Inferior parietal cortex (tissue), 1 donor: ENCODE data around the gene RARB.

ENCODE experiments used
- DNase-seq: peaks from one replicate; pipeline ENCODE4 v3.0.0-alpha.2; 2016; ENCODE audit errors: extremely low spot score

The RARB gene

GRCh38 chr3:25423780-25424588 lies 4.1 kb upstream of the RARB start:
- no peak for DNase-seq

GRCh38 chr3:25424614-25425013 lies 3.4 kb upstream of the RARB start:
- no peak for DNase-seq

- no peak for DNase-seq
These were observed 1.7 kb upstream of the RARB start for GRCh38 chr3:25426408-25426807.

GRCh38 chr3:25427155-25427554 lies 908 bp upstream of the RARB start:
- no peak for DNase-seq

GRCh38 chr3:25427563-25427941 lies 511 bp upstream of the RARB start:
- no peak for DNase-seq

- no peak for DNase-seq
These were observed 799 bp downstream of the RARB start for GRCh38 chr3:25428789-25429335.

GRCh38 chr3:25429361-25430286 lies 1.6 kb downstream of the RARB start:
- no peak for DNase-seq

GRCh38 chr3:25430287-25430934 lies 2.3 kb downstream of the RARB start:
- no peak for DNase-seq

GRCh38 chr3:25430935-25431770 lies 3.1 kb downstream of the RARB start:
- DNase-seq: no peak

GRCh38 chr3:25432176-25432720 lies 4.2 kb downstream of the RARB start:
- no peak for DNase-seq

- DNase-seq: no peak
These were observed 5.0 kb downstream of the RARB start for GRCh38 chr3:25433106-25433505.

- peak; percentile 15 for DNase-seq
These were observed 5.8 kb downstream of the RARB start for GRCh38 chr3:25433868-25434267.

- no peak for DNase-seq
These were observed 9.9 kb downstream of the RARB start for GRCh38 chr3:25437953-25438352.

GRCh38 chr3:25438791-25439555 lies 10.9 kb downstream of the RARB start:
- DNase-seq: no peak

GRCh38 chr3:25441234-25441856 lies 13.3 kb downstream of the RARB start:
- DNase-seq: no peak

- no peak for DNase-seq
These were observed 14.4 kb downstream of the RARB start for GRCh38 chr3:25442486-25442885.

GRCh38 chr3:25444273-25444672 lies 16.2 kb downstream of the RARB start:
- DNase-seq: no peak

GRCh38 chr3:25445731-25446130 lies 17.7 kb downstream of the RARB start:
- no peak for DNase-seq

GRCh38 chr3:25447285-25447684 lies 19.2 kb downstream of the RARB start:
- no peak for DNase-seq

GRCh38 chr3:25447925-25448324 lies 19.9 kb downstream of the RARB start:
- no peak for DNase-seq
